Measurements from ENCODE around the gene CCDC169.
"Not testable (repeated sequence)": the region's sequence is repeated elsewhere in the genome, so short reads cannot be mapped to it uniquely, and the experiment has no call there.

The CCDC169 gene

GRCh38 chr13:36323408-36323807 is 25.8 kb upstream of the CCDC169 start:
- no peak overlapping the region for H3K4me2 ChIP-seq
- H3K27ac ChIP-seq = no peak overlapping the region
- H3K9ac ChIP-seq = no peak overlapping the region
- no peaks in the 10 kb centered on the region for H3K4me1 ChIP-seq
- no peaks in the 10 kb centered on the region for H3K9me3 ChIP-seq (replicated peaks in 1 of 11)
- no peaks in the 10 kb centered on the region for H3K36me3 ChIP-seq
- no peak overlapping the region for H3K4me3 ChIP-seq
- H3K27me3 ChIP-seq = no peaks in the 10 kb centered on the region
- H4K20me1 ChIP-seq = no peaks in the 10 kb centered on the region
- TF ChIP-seq Cebpa-rat (IDR thresholded peaks at IDR 0.05) = no peak

- H3K4me2 ChIP-seq; H3K4me3 ChIP-seq; H3K4me1 ChIP-seq; H3K9me3 ChIP-seq (replicated peaks in 1 of 11); H3K9ac ChIP-seq; H3K36me3 ChIP-seq; H3K27me3 ChIP-seq; H4K20me1 ChIP-seq; H3K27ac ChIP-seq: not testable (repeated sequence)
These were observed 22.2 kb upstream of the CCDC169 start for GRCh38 chr13:36319793-36320192.

GRCh38 chr13:36313047-36313969 is 15.7 kb upstream of the CCDC169 start:
- no peaks in the 10 kb centered on the region for H3K36me3 ChIP-seq

GRCh38 chr13:36310417-36311108 is 12.9 kb upstream of the CCDC169 start:
- no peaks in the 10 kb centered on the region for H3K27me3 ChIP-seq
- H3K9ac ChIP-seq = no peak overlapping the region
- H3K9me3 ChIP-seq (replicated peaks in 1 of 11) = peaks cover 0 to 5% (median 0%) of the 10 kb centered on the region in 11 experiments; a peak in 2 of 22 replicates
- no peaks in the 10 kb centered on the region for H3K36me3 ChIP-seq
- no peak overlapping the region for H3K27ac ChIP-seq
- TF ChIP-seq Cebpa-rat (IDR thresholded peaks at IDR 0.05) = no peak
- no peaks in the 10 kb centered on the region for H4K20me1 ChIP-seq
- H3K4me1 ChIP-seq = no peaks in the 10 kb centered on the region
- H3K4me2 ChIP-seq = no peak overlapping the region
- no peak overlapping the region for H3K4me3 ChIP-seq

More at GRCh38 chr13:36313047-36313969, 15.7 kb upstream of the CCDC169 start:
- H3K4me1 ChIP-seq = no peaks in the 10 kb centered on the region
- H3K27me3 ChIP-seq = no peaks in the 10 kb centered on the region
- no peak for TF ChIP-seq Cebpa-rat (IDR thresholded peaks at IDR 0.05)
- peaks cover 0 to 5% (median 0%) of the 10 kb centered on the region in 11 experiments; a peak in 2 of 22 replicates for H3K9me3 ChIP-seq (replicated peaks in 1 of 11)
- no peak overlapping the region for H3K4me3 ChIP-seq
- no peak overlapping the region for H3K27ac ChIP-seq
- H4K20me1 ChIP-seq = no peaks in the 10 kb centered on the region
- no peak overlapping the region for H3K9ac ChIP-seq
- no peak overlapping the region for H3K4me2 ChIP-seq

- no peaks in the 10 kb centered on the region for H4K20me1 ChIP-seq
- peaks cover 6 to 15% (median 8%) of the 10 kb centered on the region in 11 experiments; a peak in 20 of 22 replicates for H3K9me3 ChIP-seq (replicated peaks in 1 of 11)
- TF ChIP-seq Cebpa-rat (IDR thresholded peaks at IDR 0.05) = no peak
- H3K36me3 ChIP-seq = no peaks in the 10 kb centered on the region
- H3K9ac ChIP-seq = no peak overlapping the region
- H3K27me3 ChIP-seq = no peaks in the 10 kb centered on the region
- H3K4me2 ChIP-seq = no peak overlapping the region
- no peak overlapping the region for H3K4me3 ChIP-seq
- H3K4me1 ChIP-seq = no peaks in the 10 kb centered on the region
- no peak overlapping the region for H3K27ac ChIP-seq
These were observed 4.7 kb upstream of the CCDC169 start for GRCh38 chr13:36302289-36302688.

- not testable (repeated sequence) for H3K36me3 ChIP-seq, H3K4me2 ChIP-seq, H3K27ac ChIP-seq, H3K27me3 ChIP-seq, H3K4me3 ChIP-seq, H3K4me1 ChIP-seq, H3K9ac ChIP-seq, H4K20me1 ChIP-seq
- H3K9me3 ChIP-seq (replicated peaks in 1 of 11) = peaks cover 7 to 20% (median 11%) of the 10 kb centered on the region in 11 experiments; a peak in 20 of 22 replicates
These were observed 1.9 kb upstream of the CCDC169 start for GRCh38 chr13:36299469-36299868.

- Histone ChIP-seq H3K4me3 (no peak overlapping the region), H3K27ac (no peak overlapping the region), H3K27me3 (no peaks in the 10 kb centered on the region), H3K4me1 (no peaks in the 10 kb centered on the region), H3K9ac (no peak overlapping the region), H4K20me1 (no peaks in the 10 kb centered on the region), H3K36me3 (no peaks in the 10 kb centered on the region), H3K9me3 (replicated peaks in 1 of 11) (peaks cover 7 to 20% (median 11%) of the 10 kb centered on the region in 11 experiments; a peak in 20 of 22 replicates), H3K4me2 (no peak overlapping the region)
- TF ChIP-seq Cebpa-rat (IDR thresholded peaks at IDR 0.05) = no peak
These were observed 988 bp upstream of the CCDC169 start for GRCh38 chr13:36298535-36299068.

GRCh38 chr13:36294096-36294495 is 3.5 kb downstream of the CCDC169 start:
- Histone ChIP-seq H3K9ac (no peak overlapping the region), H3K27ac (no peak overlapping the region), H3K9me3 (replicated peaks in 1 of 11) (peaks cover 30 to 43% (median 34%) of the 10 kb centered on the region in 11 experiments), H3K4me1 (no peaks in the 10 kb centered on the region), H3K4me2 (no peak overlapping the region), H3K4me3 (no peak overlapping the region), H4K20me1 (no peaks in the 10 kb centered on the region), H3K27me3 (no peaks in the 10 kb centered on the region), H3K36me3 (no peaks in the 10 kb centered on the region)
- no peak for TF ChIP-seq Cebpa-rat (IDR thresholded peaks at IDR 0.05)

GRCh38 chr13:36293497-36293896 is 4.1 kb downstream of the CCDC169 start:
- TF ChIP-seq Cebpa-rat (IDR thresholded peaks at IDR 0.05) = no peak
- no peak overlapping the region for H3K27ac ChIP-seq
- H3K4me2 ChIP-seq = no peak overlapping the region
- H3K4me1 ChIP-seq = no peaks in the 10 kb centered on the region
- H3K4me3 ChIP-seq = no peak overlapping the region
- no peak overlapping the region for H3K9ac ChIP-seq
- H4K20me1 ChIP-seq = no peaks in the 10 kb centered on the region
- no peaks in the 10 kb centered on the region for H3K36me3 ChIP-seq
- H3K27me3 ChIP-seq = no peaks in the 10 kb centered on the region
- H3K9me3 ChIP-seq (replicated peaks in 1 of 11) = peaks cover 32 to 44% (median 38%) of the 10 kb centered on the region in 11 experiments
